HepG2 (cell line): ENCODE data around the gene CCDC77. TPM values are rescaled to one million over a fixed set of nuclear protein-coding genes. Genes with fewer than 3 reads are reported as not detected.
A peak's percentile ranks its signal among the peaks of the same experiment; 100 is the strongest.

ENCODE experiments used
- AKAP8 ChIP-seq: sonication (generic); formaldehyde crosslinking; IDR thresholded peaks from 2 replicates; pipeline ENCODE4 v1.5.1; 2020; ENCODE audit warnings: mild to moderate bottlenecking, missing genetic modification reagents
- FOXA1 ChIP-seq, 2 experiments: fragments of 450-650 bp in 1 of 2; sonication (generic) in 1 of 2; formaldehyde crosslinking in 1 of 2; IDR thresholded peaks; 2 replicates each; pipeline versions ENCODE4 v1.4.0 to v1.6.1; 2016 to 2020; ENCODE audit warnings: missing genetic modification reagents in 1 of 2
- GPN1 ChIP-seq: sonication (generic); formaldehyde crosslinking; IDR thresholded peaks from 2 replicates; pipeline ENCODE4 v1.5.1; 2020; ENCODE audit warnings: missing genetic modification reagents, borderline replicate concordance
- JDP2 ChIP-seq: sonication (generic); formaldehyde crosslinking; IDR thresholded peaks from 2 replicates; pipeline ENCODE4 v1.8.1; 2022; ENCODE audit warnings: missing genetic modification reagents, borderline replicate concordance
- KMT2A ChIP-seq: sonication (generic); formaldehyde crosslinking; IDR thresholded peaks from 2 replicates; pipeline ENCODE4 v1.4.0; 2020; ENCODE audit warnings: missing genetic modification reagents
- MED13 ChIP-seq: sonication (generic); formaldehyde crosslinking; IDR thresholded peaks from 2 replicates; pipeline ENCODE4 v1.5.0; 2020; ENCODE audit warnings: missing genetic modification reagents
- MEIS2 ChIP-seq: sonication (generic); formaldehyde crosslinking; IDR thresholded peaks from 2 replicates; pipeline ENCODE4 v1.9.0; 2021; ENCODE audit warnings: mild to moderate bottlenecking, missing genetic modification reagents
- MIER3 ChIP-seq: IDR thresholded peaks from 2 replicates; pipeline ENCODE4 v1.6.1; 2016; ENCODE audit warnings: missing compliant biosample characterization, borderline replicate concordance
- PRPF4 ChIP-seq: fragments of 200-400 bp; formaldehyde crosslinking; IDR thresholded peaks from 2 replicates; pipeline ENCODE4 v1.6.1; 2016; ENCODE audit warnings: low read length, low read depth; ENCODE audit not compliant: poor library complexity, severe bottlenecking
- REPIN1 ChIP-seq: sonication (generic); formaldehyde crosslinking; IDR thresholded peaks from 2 replicates; pipeline ENCODE4 v1.8.0; 2022; ENCODE audit warnings: missing genetic modification reagents, low read depth, mild to moderate bottlenecking, borderline replicate concordance
- STAG1 ChIP-seq: sonication (generic); formaldehyde crosslinking; IDR thresholded peaks from 2 replicates; pipeline ENCODE4 v1.4.0; 2020; ENCODE audit warnings: missing genetic modification reagents
- THYN1 ChIP-seq: sonication (generic); formaldehyde crosslinking; IDR thresholded peaks from 2 replicates; pipeline ENCODE4 v1.8.1; 2023; ENCODE audit warnings: low read depth, mild to moderate bottlenecking, moderate library complexity, missing genetic modification reagents, borderline replicate concordance
- ZBTB8A ChIP-seq: sonication (generic); formaldehyde crosslinking; IDR thresholded peaks from 2 replicates; pipeline ENCODE4 v1.4.0; 2020; ENCODE audit warnings: mild to moderate bottlenecking, low read depth, missing genetic modification reagents, borderline replicate concordance
- ZMYM4 ChIP-seq: sonication (generic); formaldehyde crosslinking; IDR thresholded peaks from 2 replicates; pipeline ENCODE4 v1.8.1; 2023; ENCODE audit warnings: mild to moderate bottlenecking, missing genetic modification reagents
- ZNF180 ChIP-seq: sonication (generic); formaldehyde crosslinking; IDR thresholded peaks from 2 replicates; pipeline ENCODE4 v1.4.0; 2020; ENCODE audit warnings: low read depth, missing genetic modification reagents, borderline replicate concordance
- ZNF282 ChIP-seq: fragments of 450-650 bp; IDR thresholded peaks from 2 replicates; pipeline ENCODE4 v1.6.1; 2018; ENCODE audit not compliant: partially characterized antibody
- ZNF331 ChIP-seq: sonication (generic); formaldehyde crosslinking; IDR thresholded peaks from 2 replicates; pipeline ENCODE4 v1.4.0; 2020; ENCODE audit warnings: missing genetic modification reagents
- ZNF343 ChIP-seq: sonication (generic); formaldehyde crosslinking; IDR thresholded peaks from 2 replicates; pipeline ENCODE4 v1.4.0; 2020; ENCODE audit warnings: mild to moderate bottlenecking, missing genetic modification reagents
- ZNF431 ChIP-seq: sonication (generic); formaldehyde crosslinking; IDR thresholded peaks from 2 replicates; pipeline ENCODE4 v1.9.0; 2022; ENCODE audit warnings: missing genetic modification reagents, low read depth, mild to moderate bottlenecking, borderline replicate concordance
- ZNF451 ChIP-seq: sonication (generic); formaldehyde crosslinking; IDR thresholded peaks from 2 replicates; pipeline ENCODE4 v1.5.0; 2020; ENCODE audit warnings: mild to moderate bottlenecking, missing genetic modification reagents
- ZNF720 ChIP-seq: sonication (generic); formaldehyde crosslinking; IDR thresholded peaks from 2 replicates; pipeline ENCODE4 v1.4.0; 2020; ENCODE audit warnings: missing genetic modification reagents
- ZNF841 ChIP-seq: sonication (generic); formaldehyde crosslinking; IDR thresholded peaks from 2 replicates; pipeline ENCODE4 v1.8.1; 2023; ENCODE audit warnings: missing genetic modification reagents, borderline replicate concordance
- polyA plus RNA-seq, 8 experiments: library from polyadenylated mRNA; depleted of rRNA in 3 of 8; stranded (reverse) in 7 of 8; unstranded in 1 of 8; fragments of >200 nt; fragmentation: Illumina TruSeq in 4 of 8; extraction: Trizol in 4 of 8; gene quantifications; 2 replicates each; pipeline versions ENCODE4 v1.2.1 to v1.2.3, GENCODE V29; 2011 to 2016; ENCODE audit warnings: low read depth in 4 of 8, missing spikeins in 1 of 8, mixed read lengths in 1 of 8; ENCODE audit not compliant: insufficient read depth in 1 of 8
- total RNA-seq, 5 experiments: library from RNA; depleted of rRNA; stranded (reverse); fragments of >200 nt; fragmentation: Illumina TruSeq; extraction: Trizol; gene quantifications; 2 replicates each; pipeline ENCODE4 v1.2.3, GENCODE V29; 2016; ENCODE audit warnings: low read depth in 1 of 5
- TF ChIP-seq, protein P1 (sequence below): sonication (generic); formaldehyde crosslinking; IDR thresholded peaks from 2 replicates; pipeline ENCODE4 v1.5.0; 2020; ENCODE audit warnings: mild to moderate bottlenecking, missing genetic modification reagents, moderate library complexity
- TF ChIP-seq, protein P2 (sequence below): sonication (generic); formaldehyde crosslinking; IDR thresholded peaks from 2 replicates; pipeline ENCODE4 v1.4.0; 2020; ENCODE audit warnings: missing genetic modification reagents, low read depth, mild to moderate bottlenecking, borderline replicate concordance
- TF ChIP-seq, protein P3 (sequence below): sonication (generic); formaldehyde crosslinking; IDR thresholded peaks from 2 replicates; pipeline ENCODE4 v1.4.0; 2020; ENCODE audit warnings: mild to moderate bottlenecking, low read depth, missing genetic modification reagents

CCDC77 gene
- total and polyA plus RNA-seq, 2 of the 13 experiments (the other 11 are each of a cell fraction or from before 2014, with no cell fraction given): 6.4 to 16.4 TPM

DNA sequence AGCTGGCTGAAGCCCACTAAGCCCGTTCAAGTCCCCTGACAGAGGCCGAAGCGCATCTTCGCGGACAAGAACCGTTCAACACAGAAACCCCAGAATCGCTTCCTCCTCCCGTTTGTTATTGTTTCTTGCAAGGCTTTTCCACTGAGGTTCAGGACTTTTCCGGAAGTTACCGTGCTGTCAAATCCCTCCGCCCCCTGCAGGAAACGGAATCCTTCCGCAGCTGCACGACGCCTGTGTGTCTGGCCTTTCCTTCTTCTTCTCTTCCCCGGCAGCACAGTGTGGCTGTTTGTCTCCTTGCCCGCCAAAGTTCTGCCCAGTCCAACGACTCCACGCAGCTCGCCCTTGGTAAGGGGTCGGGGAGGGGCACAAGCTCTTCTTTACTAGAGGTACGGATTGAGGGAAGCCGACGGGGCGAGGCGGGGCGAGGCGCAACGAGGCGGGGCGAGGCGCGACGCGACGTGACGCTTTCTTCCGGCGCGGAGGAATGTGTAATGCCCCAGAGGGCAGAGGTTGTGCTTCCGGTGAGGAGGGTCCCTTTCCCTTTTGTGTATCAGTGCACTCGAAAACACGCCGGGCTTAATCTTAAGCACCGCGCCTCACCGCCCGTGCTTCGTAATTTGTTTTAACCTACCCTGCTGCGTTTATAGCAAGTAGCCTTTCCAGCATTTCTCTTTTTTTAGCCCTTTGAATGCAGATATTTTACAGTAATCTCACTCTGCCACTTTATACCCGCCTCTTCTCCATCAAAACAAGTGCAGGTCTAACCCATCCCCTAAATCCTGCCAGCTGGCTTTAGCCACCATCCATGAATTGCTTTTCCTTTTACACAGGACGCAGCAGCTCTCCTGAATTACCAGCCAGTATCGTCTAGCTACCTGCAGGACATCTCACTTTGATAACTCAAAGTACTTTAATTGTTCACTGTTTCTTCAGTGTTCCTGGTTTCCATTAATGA, 12.0 kb upstream of the CCDC77 start, which contains the start of gene KDM5A (continued):
- TF ChIP-seq THYN1: no peak
- no peak for TF ChIP-seq JDP2 (CRISPR knock-in tag)
- TF ChIP-seq ZNF343: no peak
- TF ChIP-seq REPIN1 (CRISPR knock-in tag): peak; percentile 64; the same call in 1 of the 2 replicates
- TF ChIP-seq ZBTB8A (CRISPR knock-in tag): no peak
- no peak for TF ChIP-seq PRPF4
- TF ChIP-seq MIER3 (CRISPR knock-in tag): 0 out of 2 replicates have a peak, but pooled peaks have one; percentile 63
- no peak for TF ChIP-seq ZNF841 (CRISPR knock-in tag)
- no peak for TF ChIP-seq GPN1 (CRISPR knock-in tag)
- TF ChIP-seq FOXA1 (IDR thresholded peaks at IDR 0.05): no peak
- TF ChIP-seq FOXA1 (CRISPR knock-in tag; IDR thresholded peaks at IDR 0.05): no peak
- TF ChIP-seq, protein P1, sequence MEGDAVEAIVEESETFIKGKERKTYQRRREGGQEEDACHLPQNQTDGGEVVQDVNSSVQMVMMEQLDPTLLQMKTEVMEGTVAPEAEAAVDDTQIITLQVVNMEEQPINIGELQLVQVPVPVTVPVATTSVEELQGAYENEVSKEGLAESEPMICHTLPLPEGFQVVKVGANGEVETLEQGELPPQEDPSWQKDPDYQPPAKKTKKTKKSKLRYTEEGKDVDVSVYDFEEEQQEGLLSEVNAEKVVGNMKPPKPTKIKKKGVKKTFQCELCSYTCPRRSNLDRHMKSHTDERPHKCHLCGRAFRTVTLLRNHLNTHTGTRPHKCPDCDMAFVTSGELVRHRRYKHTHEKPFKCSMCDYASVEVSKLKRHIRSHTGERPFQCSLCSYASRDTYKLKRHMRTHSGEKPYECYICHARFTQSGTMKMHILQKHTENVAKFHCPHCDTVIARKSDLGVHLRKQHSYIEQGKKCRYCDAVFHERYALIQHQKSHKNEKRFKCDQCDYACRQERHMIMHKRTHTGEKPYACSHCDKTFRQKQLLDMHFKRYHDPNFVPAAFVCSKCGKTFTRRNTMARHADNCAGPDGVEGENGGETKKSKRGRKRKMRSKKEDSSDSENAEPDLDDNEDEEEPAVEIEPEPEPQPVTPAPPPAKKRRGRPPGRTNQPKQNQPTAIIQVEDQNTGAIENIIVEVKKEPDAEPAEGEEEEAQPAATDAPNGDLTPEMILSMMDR (CRISPR knock-in tag): no peak; the same call in 1 of the 2 replicates
- TF ChIP-seq ZNF451 (CRISPR knock-in tag): no peak
- TF ChIP-seq STAG1: no peak
- peak; percentile 81 for TF ChIP-seq KMT2A
- TF ChIP-seq ZNF282: no peak
- no peak for TF ChIP-seq ZNF180
- TF ChIP-seq, protein P2, sequence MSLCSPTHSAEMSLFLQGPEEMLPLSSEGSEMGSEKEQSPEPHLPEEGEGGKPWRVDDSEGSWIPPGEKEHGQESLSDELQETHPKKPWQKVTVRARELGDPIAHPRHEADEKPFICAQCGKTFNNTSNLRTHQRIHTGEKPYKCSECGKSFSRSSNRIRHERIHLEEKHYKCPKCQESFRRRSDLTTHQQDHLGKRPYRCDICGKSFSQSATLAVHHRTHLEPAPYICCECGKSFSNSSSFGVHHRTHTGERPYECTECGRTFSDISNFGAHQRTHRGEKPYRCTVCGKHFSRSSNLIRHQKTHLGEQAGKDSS (CRISPR knock-in tag): no peak; the same call in 1 of the 2 replicates
- TF ChIP-seq, protein P3, sequence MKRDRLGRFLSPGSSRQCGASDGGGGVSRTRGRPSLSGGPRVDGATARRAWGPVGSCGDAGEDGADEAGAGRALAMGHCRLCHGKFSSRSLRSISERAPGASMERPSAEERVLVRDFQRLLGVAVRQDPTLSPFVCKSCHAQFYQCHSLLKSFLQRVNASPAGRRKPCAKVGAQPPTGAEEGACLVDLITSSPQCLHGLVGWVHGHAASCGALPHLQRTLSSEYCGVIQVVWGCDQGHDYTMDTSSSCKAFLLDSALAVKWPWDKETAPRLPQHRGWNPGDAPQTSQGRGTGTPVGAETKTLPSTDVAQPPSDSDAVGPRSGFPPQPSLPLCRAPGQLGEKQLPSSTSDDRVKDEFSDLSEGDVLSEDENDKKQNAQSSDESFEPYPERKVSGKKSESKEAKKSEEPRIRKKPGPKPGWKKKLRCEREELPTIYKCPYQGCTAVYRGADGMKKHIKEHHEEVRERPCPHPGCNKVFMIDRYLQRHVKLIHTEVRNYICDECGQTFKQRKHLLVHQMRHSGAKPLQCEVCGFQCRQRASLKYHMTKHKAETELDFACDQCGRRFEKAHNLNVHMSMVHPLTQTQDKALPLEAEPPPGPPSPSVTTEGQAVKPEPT (CRISPR knock-in tag): no peak
- peak; percentile 82 for TF ChIP-seq ZMYM4 (CRISPR knock-in tag)
- 0 out of 2 replicates have a peak, but pooled peaks have one; percentile 37 for TF ChIP-seq AKAP8 (CRISPR knock-in tag)
- TF ChIP-seq ZNF331 (CRISPR knock-in tag): no peak
- no peak; the same call in 1 of the 2 replicates for TF ChIP-seq ZNF431 (CRISPR knock-in tag)
- TF ChIP-seq MED13 (CRISPR knock-in tag): no peak
- TF ChIP-seq MEIS2 (CRISPR knock-in tag): peak; percentile 27
- TF ChIP-seq ZNF720 (CRISPR knock-in tag): no peak
